Endothelial cell of umbilical vein (primary cell): Measurements from ENCODE around the gene SFTPB. TPM values are rescaled to one million over a fixed set of nuclear protein-coding genes. Genes with fewer than 3 reads are reported as not detected.
"Not testable (repeated sequence)": the region's sequence is repeated elsewhere in the genome, so short reads cannot be mapped to it uniquely, and the experiment has no call there.

Experiments used
- BruUV-seq: library from RNA; stranded (reverse); fragments of 400-500 nt; replicated peaks from 2 replicates; lab custom pipeline; 2021; lab: Mats Ljungman, UMichigan
- CTCF ChIA-PET: fragments of 300-600, 350-600 bp; sonication (Branson Sonifier 250); formaldehyde crosslinking; loops from one replicate; lab custom pipeline; 2021; ENCODE audit warnings: antibody characterized with exemption, inconsistent platforms; lab: Charles Lee
- POLR2A ChIA-PET: fragments of 300-600, 350-600 bp; sonication (Branson Sonifier 250); formaldehyde crosslinking; loops from one replicate; lab custom pipeline; 2021; ENCODE audit warnings: antibody characterized with exemption, inconsistent platforms; lab: Charles Lee
- DNase-seq: peaks from one replicate; pipeline ENCODE4 v3.0.0-alpha.2; 2011; ENCODE audit warnings: low read depth, low spot score
- FAIRE-seq: peaks from 2 replicates; lab custom pipeline; 2011; peaks lifted over from hg19 to GRCh38; lab: Jason Lieb, UNC
- H2AFZ ChIP-seq: 2 replicates; pipeline ENCODE4 v1.6.0; 2012; ENCODE audit warnings: low read depth, low read length, control low read depth, inconsistent platforms
- H3K27ac ChIP-seq: 2 replicates; pipeline ENCODE4 v1.5.1; 2011; ENCODE audit warnings: low read depth, mild to moderate bottlenecking, control low read depth, low read length, moderate library complexity; ENCODE audit not compliant: insufficient read depth
- H3K27me3 ChIP-seq, 2 experiments: 2 replicates each; pipeline versions ENCODE4 v1.6.0 to v1.6.1; 2011; ENCODE audit warnings: low read length in 2 of 2, mixed read lengths in 1 of 2; ENCODE audit not compliant: control insufficient read depth in 2 of 2, insufficient read depth in 2 of 2
- H3K36me3 ChIP-seq, 2 experiments: 2 replicates in 1 of 2; 3 replicates in 1 of 2; pipeline ENCODE4 v1.5.1; 2011; ENCODE audit warnings: low read length in 2 of 2, mild to moderate bottlenecking in 1 of 2, moderate library complexity in 1 of 2; ENCODE audit not compliant: control insufficient read depth in 2 of 2, insufficient read depth in 2 of 2; ENCODE audit errors: extremely low read depth in 1 of 2
- H3K4me1 ChIP-seq: 3 replicates; pipeline ENCODE4 v1.5.1; 2011; ENCODE audit warnings: mild to moderate bottlenecking, low read length; ENCODE audit not compliant: control insufficient read depth, insufficient read depth; ENCODE audit errors: extremely low read depth
- H3K4me2 ChIP-seq: 2 replicates; pipeline ENCODE4 v1.6.1; 2011; ENCODE audit warnings: low read length, control low read depth, mixed read lengths; ENCODE audit not compliant: insufficient read depth
- H3K4me3 ChIP-seq, 3 experiments: fragments of 200-600 bp in 1 of 3; sonication (generic), shearing (Covaris generic) in 1 of 3; replicated peaks in 1 of 3; 2 replicates each; pipeline ENCODE4 v1.5.1; 2011 to 2016; ENCODE audit warnings: control low read depth in 3 of 3, low read length in 3 of 3, mild to moderate bottlenecking in 2 of 3, inconsistent platforms in 1 of 3, low read depth in 1 of 3, moderate library complexity in 1 of 3; ENCODE audit not compliant: insufficient read depth in 1 of 3
- H3K79me2 ChIP-seq: 2 replicates; pipeline ENCODE4 v1.6.0; 2012; ENCODE audit warnings: low read length, inconsistent platforms; ENCODE audit not compliant: control insufficient read depth, insufficient read depth
- H3K9ac ChIP-seq: replicated peaks from 2 replicates; pipeline ENCODE3; 2011; ENCODE audit warnings: low read length, control low read depth; ENCODE audit not compliant: insufficient read depth; ENCODE audit errors: extremely low read depth
- H3K9me1 ChIP-seq: replicated peaks from 3 replicates; pipeline ENCODE4 v1.6.0; 2011; ENCODE audit warnings: mild to moderate bottlenecking, low read length; ENCODE audit not compliant: control insufficient read depth, insufficient read depth; ENCODE audit errors: extremely low read depth
- H3K9me3 ChIP-seq: replicated peaks from 2 replicates; pipeline ENCODE4 v1.5.1; 2012; ENCODE audit warnings: low read length, inconsistent platforms; ENCODE audit not compliant: control insufficient read depth, insufficient read depth
- H4K20me1 ChIP-seq: replicated peaks from 2 replicates; pipeline ENCODE3; 2011; ENCODE audit warnings: mild to moderate bottlenecking, low read length; ENCODE audit not compliant: control insufficient read depth, insufficient read depth; ENCODE audit errors: extremely low read depth
- EZH2 ChIP-seq: IDR thresholded peaks from 2 replicates; pipeline ENCODE4 v1.6.1; 2012; ENCODE audit warnings: borderline replicate concordance, low read depth, mild to moderate bottlenecking, moderate library complexity, low read length, inconsistent platforms; ENCODE audit not compliant: severe bottlenecking
- FOS ChIP-seq: IDR thresholded peaks from 2 replicates; pipeline ENCODE4 v1.6.1; 2011; ENCODE audit warnings: mild to moderate bottlenecking, low read length, moderate library complexity, borderline replicate concordance; ENCODE audit not compliant: insufficient read depth
- GATA2 ChIP-seq: IDR thresholded peaks from 2 replicates; pipeline ENCODE4 v1.7.0; 2011; ENCODE audit warnings: low read depth, mild to moderate bottlenecking, moderate library complexity, mixed read lengths, low read length; ENCODE audit not compliant: insufficient read length, insufficient read depth
- JUN ChIP-seq: IDR thresholded peaks from 2 replicates; pipeline ENCODE4 v1.6.1; 2011; ENCODE audit warnings: borderline replicate concordance, low read depth; ENCODE audit not compliant: insufficient read length, insufficient read depth
- MYC ChIP-seq: IDR thresholded peaks from one replicate; pipeline ENCODE4 v1.6.1; 2011; ENCODE audit warnings: mild to moderate bottlenecking, low read depth, low read length
- POLR2A ChIP-seq: IDR thresholded peaks from 2 replicates; pipeline ENCODE4 v1.6.1; 2012; ENCODE audit warnings: low read depth, mild to moderate bottlenecking, control low read depth, low read length
- POLR2AphosphoS5 ChIP-seq: IDR thresholded peaks from 2 replicates; pipeline ENCODE4 v1.6.1; 2012; ENCODE audit warnings: low read depth, mild to moderate bottlenecking, control low read depth, low read length, moderate library complexity; ENCODE audit not compliant: insufficient read depth
- dilution Hi-C: fragments of 300-500 bp; cut with MboI; formaldehyde crosslinking; loops from one replicate; pipeline ENCODE4 v1.15.0; 2019; ENCODE audit warnings: low sequenced_read_pairs; ENCODE audit not compliant: extremely low pct_ligation_motif_present
- intact Hi-C: fragments of 100-400 bp; cut with micrococcal nuclease; formaldehyde crosslinking; loops from one replicate; pipeline ENCODE4 v1.10.0; 2022
- polyA plus RNA-seq, 4 experiments: library from polyadenylated mRNA; depleted of rRNA in 3 of 4; stranded (reverse) in 3 of 4; unstranded in 1 of 4; fragments of >200 nt; gene quantifications; 2 replicates each; pipeline versions ENCODE4 v1.2.1 to v1.2.3, GENCODE V29; 2011 to 2012; ENCODE audit warnings: missing spikeins in 1 of 4
- total RNA-seq: library from RNA; stranded (reverse); gene quantifications from 2 replicates; pipeline ENCODE4 v1.2.3, GENCODE V29; 2021
- TF ChIP-seq, protein P1 (sequence below): IDR thresholded peaks from 2 replicates; pipeline ENCODE4 v1.6.1; 2011; ENCODE audit not compliant: insufficient read depth, insufficient read length

SFTPB gene
- total and polyA plus RNA-seq, 2 donors (not counting 3 experiments of a cell fraction or from before 2014, with no cell fraction given) = not detected

- no peak overlapping the region for H3K4me3 ChIP-seq
- intact Hi-C loops = no loop called here
- POLR2A ChIA-PET = no interaction called here
Observed at GRCh38 chr2:85673716-85674375, 5.8 kb upstream of the SFTPB start.

DNA sequence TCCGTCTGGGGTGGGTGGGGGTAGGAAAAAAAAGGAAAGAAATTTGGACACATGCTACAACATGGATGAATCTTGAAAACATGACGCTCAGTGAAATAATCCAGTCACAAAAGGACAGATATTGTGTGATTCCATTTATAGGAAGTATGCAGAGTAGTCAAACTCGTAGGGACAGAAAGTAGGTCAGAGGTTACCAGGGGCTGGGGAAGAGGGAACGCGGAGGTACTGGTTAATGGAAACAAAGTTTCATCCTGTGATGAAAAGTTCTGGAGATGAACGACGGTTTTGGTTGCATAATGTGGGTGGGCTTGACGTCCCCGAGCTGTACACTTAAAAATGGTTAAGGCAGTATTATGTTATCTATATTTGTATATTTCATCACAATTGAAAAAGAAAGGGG, 4.5 kb upstream of the SFTPB start:
- Histone ChIP-seq H3K4me3 (no peak overlapping the region), H4K20me1 (no peaks in the 10 kb centered on the region), H3K36me3 (no peaks in the 10 kb centered on the region), H3K4me1 (no peaks in the 10 kb centered on the region), H3K9ac (no peak overlapping the region), H3K9me3 (no peaks in the 10 kb centered on the region), H3K79me2 (no peaks in the 10 kb centered on the region), H3K4me2 (no peak overlapping the region), H3K9me1 (no peaks in the 10 kb centered on the region), H2AFZ (no peak overlapping the region), H3K27me3 (no peaks in the 10 kb centered on the region), H3K27ac (no peak overlapping the region)
- BruUV-seq = no TSS peak
- intact Hi-C loops = no loop called here
- dilution Hi-C loops = no loop called here
- ChIA-PET CTCF (no interaction called here), POLR2A (no interaction called here)
- FAIRE-seq (no peak), DNase-seq (no peak)
- TF ChIP-seq, protein P1, sequence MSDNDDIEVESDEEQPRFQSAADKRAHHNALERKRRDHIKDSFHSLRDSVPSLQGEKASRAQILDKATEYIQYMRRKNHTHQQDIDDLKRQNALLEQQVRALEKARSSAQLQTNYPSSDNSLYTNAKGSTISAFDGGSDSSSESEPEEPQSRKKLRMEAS = no peak
- TF ChIP-seq FOS (no peak), JUN (no peak), MYC (no peak), GATA2 (no peak)

More at GRCh38 chr2:85673716-85674375, 5.8 kb upstream of the SFTPB start:
- Histone ChIP-seq H3K27me3 (no peaks in the 10 kb centered on the region), H3K9me3 (no peaks in the 10 kb centered on the region), H3K79me2 (no peaks in the 10 kb centered on the region), H3K9ac (no peak overlapping the region), H3K36me3 (no peaks in the 10 kb centered on the region), H3K9me1 (no peaks in the 10 kb centered on the region), H3K4me2 (no peak overlapping the region), H2AFZ (no peak overlapping the region), H3K27ac (no peak overlapping the region), H4K20me1 (no peaks in the 10 kb centered on the region), H3K4me1 (peaks cover 8% of the 10 kb centered on the region)
- CTCF ChIA-PET = interaction anchor here (1.3 kb wide), 1 partner anchor 35 kb away, joined by 3 read pairs; no protein-coding TSS in a partner anchor
- BruUV-seq = no TSS peak
- TF ChIP-seq JUN = no peak
- TF ChIP-seq MYC = no peak
- no peak for TF ChIP-seq POLR2AphosphoS5
- no peak for TF ChIP-seq EZH2
- no peak for TF ChIP-seq GATA2
- TF ChIP-seq, protein P1 = no peak
- TF ChIP-seq POLR2A = no peak
- FAIRE-seq = no peak
- no peak for DNase-seq
- dilution Hi-C loops = no loop called here

- intact Hi-C loops, H4K20me1 ChIP-seq, H2AFZ ChIP-seq, H3K79me2 ChIP-seq, H3K36me3 ChIP-seq, POLR2A ChIA-PET, H3K27ac ChIP-seq, H3K4me1 ChIP-seq, H3K9me3 ChIP-seq, H3K4me2 ChIP-seq, BruUV-seq, H3K9me1 ChIP-seq, DNase-seq, H3K27me3 ChIP-seq, dilution Hi-C loops, H3K4me3 ChIP-seq, FAIRE-seq, H3K9ac ChIP-seq: not testable (repeated sequence)
- CTCF ChIA-PET = interaction anchor here (1.0 kb wide), 1 partner anchor 38 kb away, joined by 3 read pairs; no protein-coding TSS in a partner anchor
Observed at GRCh38 chr2:85670416-85670815, 2.4 kb upstream of the SFTPB start.
